Motor neuron (in vitro differentiated cells): Measurements from ENCODE around the gene MRPL58. TPM values are rescaled to one million over a fixed set of nuclear protein-coding genes. Genes with fewer than 3 reads are reported as not detected.
A peak's percentile ranks its signal among the peaks of the same experiment; 100 is the strongest.
"Not testable (repeated sequence)": the region's sequence is repeated elsewhere in the genome, so short reads cannot be mapped to it uniquely, and the experiment has no call there.

Experiments
- ATAC-seq, 8 experiments: fragments of 200-7000 bp; cut with Tn5 transposase; replicated peaks in 6 of 8; 2 replicates each; pipeline ENCODE4 v1.8.0; 2021; ENCODE audit warnings: mild to moderate bottlenecking in 8 of 8, moderate library complexity in 8 of 8
- H3K27ac ChIP-seq, 2 donors: fragments of 250-450 bp; sonication (Bioruptor Pico); 2 replicates each; pipeline ENCODE4 v1.9.0; 2021; ENCODE audit warnings: antibody characterized with exemption in 2 of 2, mild to moderate bottlenecking in 2 of 2, moderate library complexity in 1 of 2
- H3K4me1 ChIP-seq, 2 donors: fragments of 250-450 bp; sonication (Bioruptor Pico); replicated peaks in 1 of 2; 2 replicates each; pipeline ENCODE4 v1.6.1; 2021; ENCODE audit warnings: antibody characterized with exemption in 2 of 2, mild to moderate bottlenecking in 2 of 2, moderate library complexity in 1 of 2
- H3K4me3 ChIP-seq, 5 donors: fragments of 250-450 bp; sonication (Bioruptor Pico); 2 replicates each; pipeline ENCODE4 v1.9.0; 2021; ENCODE audit warnings: antibody characterized with exemption in 5 of 5, mild to moderate bottlenecking in 5 of 5, moderate library complexity in 4 of 5
- WGBS, 10 experiments: fragments of 450-650 bp; shearing (Covaris generic); methylation state at CpG; one replicate each; pipeline ENCODE4 v1.0.0; 2022; 5-methylcytosine and 5-hydroxymethylcytosine counted together
- in situ Hi-C, 9 experiments: fragments of 400-800 bp; cut with MboI; loops; one replicate each; pipeline ENCODE4 v1.15.0; 2021; ENCODE audit warnings: low sequenced_read_pairs in 9 of 9, low pct_unique_long_range_greater_than_20kb in 2 of 9; ENCODE audit not compliant: unreplicated experiment in 9 of 9
- total RNA-seq, 8 experiments: library from RNA; unstranded; fragments of 300-600 nt; gene quantifications; 2 replicates each; pipeline versions ENCODE4 v1.2.3 to v1.2.4, GENCODE V29; 2022

The MRPL58 gene
- total RNA-seq, 8 experiments from 2014 or later = 27.6 to 52.5 (median 34.8) TPM

DNA sequence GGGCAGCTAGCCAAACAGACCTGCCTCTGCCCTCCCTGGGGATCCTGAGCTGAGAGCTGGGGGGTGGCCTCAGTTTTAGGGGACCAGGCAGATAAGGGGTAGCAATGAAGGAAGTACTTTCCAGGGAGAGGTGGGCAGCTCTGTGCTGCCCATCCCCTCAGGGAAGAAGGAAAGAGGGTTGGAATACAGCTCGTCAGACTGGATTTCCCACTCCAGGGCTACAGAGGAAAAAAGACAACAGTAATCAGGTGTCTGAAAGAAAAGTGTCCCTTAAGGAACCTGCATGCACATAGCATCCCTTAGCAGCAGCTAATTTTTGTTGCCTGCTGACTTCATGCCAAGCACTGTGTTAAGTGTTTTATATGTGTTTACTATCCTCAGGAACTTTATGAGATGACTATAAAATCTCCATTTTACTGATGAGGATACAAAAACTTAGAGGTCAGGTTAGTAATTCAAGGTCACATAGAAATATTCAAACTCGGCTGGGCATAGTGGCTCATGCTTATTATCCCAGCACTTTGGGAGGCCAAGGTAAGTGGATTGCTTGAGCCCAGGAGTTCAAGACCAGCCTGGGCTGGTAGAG is 3.2 kb upstream of the MRPL58 start:
- H3K4me1 ChIP-seq = peaks cover 14 to 21% of the 10 kb centered on the region in 2 donors
- WGBS, 10 experiments = 38 to 88% (median 66%) methylated on average over 1 to 2 of the region's 2 CpGs; no CpG with 5 or more reads in 4 of the 10 experiments
- no peak overlapping the region for H3K4me3 ChIP-seq
- no peak overlapping the region for H3K27ac ChIP-seq
- no peak for ATAC-seq
- in situ Hi-C loops = no loop called here

DNA sequence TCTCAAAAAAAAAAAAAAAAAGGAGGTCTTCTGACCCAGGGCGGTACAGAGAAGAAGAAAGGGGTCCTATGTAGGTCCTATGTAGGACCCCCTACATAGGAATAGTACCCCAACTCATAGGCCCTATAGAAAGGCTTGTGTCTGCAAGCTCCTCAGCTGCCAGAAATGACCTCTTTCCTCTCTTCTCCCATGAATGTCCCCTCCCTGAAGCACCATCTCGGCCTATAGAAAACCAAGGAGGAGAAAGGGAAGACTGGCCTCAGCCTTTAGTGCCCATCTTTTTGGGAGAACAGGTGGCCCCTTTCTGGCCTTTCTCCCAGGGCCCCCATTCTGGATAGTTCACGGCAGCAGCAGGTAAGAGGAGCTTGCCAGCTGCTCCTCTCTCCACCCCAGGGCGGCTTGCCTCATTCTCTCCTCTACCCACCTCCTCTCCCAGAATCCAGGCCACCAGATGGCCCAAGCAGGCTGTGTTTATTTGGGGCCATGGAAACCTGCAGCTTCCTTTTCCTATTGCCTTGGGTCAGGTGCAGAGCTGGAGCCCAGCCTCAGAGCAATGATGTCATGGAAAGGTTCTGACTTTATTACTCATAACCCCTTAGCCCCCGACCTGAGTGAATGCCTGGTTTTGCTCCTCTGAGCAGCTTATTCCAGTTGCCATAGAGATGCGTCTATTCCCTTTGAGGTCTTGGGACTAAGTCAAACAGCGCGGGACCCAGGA is 1.6 kb upstream of the MRPL58 start:
- WGBS, 10 experiments = 53 to 100% (median 83%) methylated on average over 1 to 4 of the region's 8 CpGs; no CpG with 5 or more reads in 3 of the 10 experiments
- in situ Hi-C loops = no loop called here
- Histone ChIP-seq H3K27ac (no peak overlapping the region), H3K4me1 (peaks cover 17 to 25% of the 10 kb centered on the region in 2 donors), H3K4me3 (no peak overlapping the region)
- ATAC-seq = peak in 6 of 8 experiments; percentile 1 to 27 (median 19)

DNA sequence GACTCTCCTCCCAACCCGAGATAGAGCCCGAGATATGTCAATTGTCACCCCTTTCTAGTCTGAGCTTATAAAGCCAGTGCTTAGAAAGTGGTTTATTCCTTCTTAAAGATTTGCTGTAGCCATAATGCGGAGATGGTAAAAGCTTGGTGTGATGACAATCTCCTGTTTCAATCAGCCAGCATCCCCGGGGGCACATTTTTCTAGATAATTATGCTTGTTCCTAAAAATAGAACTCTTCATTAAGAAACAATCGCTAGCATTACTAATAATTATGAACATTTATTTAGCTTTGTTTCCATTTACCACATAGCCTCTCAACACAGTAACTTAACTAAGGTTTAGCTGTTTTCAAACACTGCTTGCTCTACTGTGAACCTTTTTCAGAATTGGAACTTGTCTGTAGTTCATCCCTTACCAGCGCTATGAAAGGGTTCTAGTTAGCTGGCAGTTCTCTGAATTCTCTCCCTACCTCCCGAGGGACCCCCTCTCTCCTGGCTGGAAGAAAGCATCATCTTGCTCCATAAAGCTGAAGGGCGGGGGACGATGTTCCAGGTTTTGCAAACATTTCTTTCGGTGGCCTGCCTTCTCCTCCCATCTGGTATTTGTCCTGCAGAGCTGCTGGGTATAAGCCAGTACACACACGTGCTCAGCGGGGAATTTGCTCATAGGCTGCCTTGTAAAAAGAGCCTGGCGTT is 922 bp upstream of the MRPL58 start:
- 5 to 100% (median 88%) methylated on average over 1 to 12 of the region's 13 CpGs for WGBS, 10 experiments
- Histone ChIP-seq H3K27ac (peak overlapping the region; percentile 97), H3K4me3 (peak overlapping the region; percentile 56 to 73 (median 66)), H3K4me1 (peaks cover 17 to 25% of the 10 kb centered on the region in 2 donors)
- ATAC-seq = peak in 3 of 8 experiments; percentile 25 to 40 (median 36)
- in situ Hi-C loops = no loop called here

DNA sequence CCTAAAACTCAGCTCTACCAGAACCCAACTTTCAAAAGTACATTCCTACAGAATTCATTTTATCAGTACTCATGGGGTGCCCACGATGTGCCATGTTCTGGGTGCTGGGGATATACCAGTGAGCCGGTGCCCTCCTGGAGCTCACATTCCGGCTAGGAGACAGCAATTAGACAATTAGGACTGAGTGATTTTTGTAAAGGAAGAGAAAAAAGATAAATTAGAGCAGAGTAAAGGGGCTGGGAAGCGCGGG is 449 bp upstream of the MRPL58 start:
- Histone ChIP-seq H3K4me1 (peaks cover 17 to 25% of the 10 kb centered on the region in 2 donors), H3K4me3 (peak overlapping the region; percentile 56 to 73 (median 66)), H3K27ac (peak overlapping the region; percentile 97)
- ATAC-seq = no peak
- in situ Hi-C loops = no loop called here
- WGBS, 10 experiments = 0 to 35% (median 19%) methylated on average over 1 to 5 of the region's 5 CpGs; no CpG with 5 or more reads in 6 of the 10 experiments

DNA sequence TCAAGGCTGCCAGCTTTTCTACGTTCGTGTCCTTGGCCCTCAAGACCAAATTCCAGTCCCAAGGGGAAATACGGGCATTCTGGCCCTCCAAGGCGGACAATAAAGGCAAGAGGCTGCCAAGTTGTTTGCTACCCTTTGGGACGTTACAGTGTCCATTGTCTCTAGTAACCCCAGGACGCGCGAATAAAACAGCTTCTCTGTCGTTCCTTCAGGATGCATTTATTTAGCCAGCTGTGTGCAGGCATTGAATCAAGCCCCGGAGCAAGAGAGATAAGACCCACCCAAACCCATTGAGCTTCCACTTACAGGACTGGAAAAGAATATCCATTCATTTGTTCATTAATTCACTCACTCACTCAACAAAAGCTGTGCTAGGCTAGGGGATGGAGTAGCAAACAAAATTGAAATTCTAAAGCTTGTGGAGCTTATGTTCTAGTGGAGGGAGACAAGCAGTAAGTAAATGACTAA is 656 bp downstream of the MRPL58 start:
- ATAC-seq = peak in 3 of 8 experiments; percentile 1 to 4 (median 2)
- Histone ChIP-seq H3K4me1 (peaks cover 17 to 25% of the 10 kb centered on the region in 2 donors), H3K27ac (peak overlapping the region; percentile 97), H3K4me3 (peak overlapping the region; percentile 56 to 73 (median 66))
- WGBS, 10 experiments = 0 to 4% (median 0%) methylated on average over 1 to 6 of the region's 10 CpGs; no CpG with 5 or more reads in 4 of the 10 experiments
- in situ Hi-C loops = no loop called here

- H3K4me1 ChIP-seq = peaks cover 3 to 5% of the 10 kb centered on the region in 2 donors
- WGBS, 10 experiments = 0 to 100% (median 100%) methylated on average over 1 to 4 of the region's 5 CpGs; no CpG with 5 or more reads in 5 of the 10 experiments
- no peak for ATAC-seq
- no peak overlapping the region for H3K4me3 ChIP-seq
- no peak overlapping the region for H3K27ac ChIP-seq
- in situ Hi-C loops = no loop called here
Measured at GRCh38 chr17:75019146-75019545, 6.7 kb downstream of the MRPL58 start.

DNA sequence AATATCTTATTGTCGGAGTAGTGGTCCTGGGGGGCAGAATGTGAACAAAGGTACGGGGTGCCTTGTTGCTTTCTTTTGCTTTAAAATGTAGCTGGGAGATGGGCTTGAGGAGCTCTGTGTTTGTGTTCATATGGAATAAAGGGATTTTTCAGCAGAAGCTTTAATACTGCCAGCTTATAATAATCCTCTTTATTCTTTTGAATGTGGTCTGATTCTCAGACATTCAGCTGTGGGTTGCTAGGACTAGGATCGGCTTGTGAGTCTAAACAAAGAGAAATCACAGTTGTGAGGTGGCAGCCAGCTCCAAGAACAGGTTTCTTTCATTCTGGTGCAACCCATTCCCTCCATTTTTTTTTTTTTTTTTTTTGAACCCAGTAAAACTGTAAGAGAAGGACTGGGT is 7.2 kb downstream of the MRPL58 start:
- no peak overlapping the region for H3K27ac ChIP-seq
- 75 to 100% (median 100%) methylated on average over 1 to 3 of the region's 3 CpGs; no CpG with 5 or more reads in 3 of the 10 experiments for WGBS, 10 experiments
- ATAC-seq = no peak
- no peaks in the 10 kb centered on the region for H3K4me1 ChIP-seq
- no peak overlapping the region for H3K4me3 ChIP-seq
- in situ Hi-C loops = no loop called here

GRCh38 chr17:75020331-75021110 is 8.1 kb downstream of the MRPL58 start:
- 78 to 100% (median 91%) methylated on average over 4 to 18 of the region's 19 CpGs for WGBS, 10 experiments
- H3K4me1 ChIP-seq = no peaks in the 10 kb centered on the region
- in situ Hi-C loops = no loop called here
- no peak for ATAC-seq
- no peak overlapping the region for H3K27ac ChIP-seq
- no peak overlapping the region for H3K4me3 ChIP-seq

DNA sequence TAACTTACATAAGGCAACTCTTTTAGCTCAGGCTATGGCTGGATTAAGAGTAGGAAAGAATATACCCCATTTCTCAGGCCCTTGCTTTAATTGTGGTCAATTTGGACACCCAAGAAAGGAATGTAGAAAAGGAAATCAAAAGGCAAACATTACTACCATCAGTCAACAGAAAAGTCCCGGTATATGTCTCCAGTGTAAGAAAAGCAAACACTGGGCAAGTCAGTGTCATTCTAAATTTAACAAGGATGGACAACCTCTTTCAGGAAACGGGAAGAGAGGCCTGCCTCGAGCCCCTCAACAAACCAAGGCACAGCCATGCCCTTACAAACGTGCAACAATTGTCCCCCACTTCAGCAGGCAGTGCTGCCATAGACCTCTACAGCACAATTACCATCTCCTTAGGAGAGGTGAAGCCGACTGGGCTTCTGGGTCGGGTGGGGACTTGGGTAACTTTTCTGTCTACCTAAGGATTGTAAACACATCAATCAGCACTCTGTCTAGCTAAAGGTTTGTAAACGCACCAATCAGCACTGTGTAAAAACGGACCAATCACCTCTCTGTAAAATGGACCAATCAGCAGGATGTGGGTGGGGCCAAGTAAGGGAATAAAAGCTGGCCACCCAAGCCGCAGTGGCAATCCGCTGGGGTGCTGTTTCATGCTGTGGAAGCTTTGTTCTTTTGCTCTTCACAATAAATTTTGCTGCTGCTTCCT is 12.4 kb downstream of the MRPL58 start:
- in situ Hi-C loops = no loop called here
- 80 to 100% (median 89%) methylated on average over 1 to 8 of the region's 10 CpGs; no CpG with 5 or more reads in 4 of the 10 experiments for WGBS, 10 experiments
- no peak for ATAC-seq

GRCh38 chr17:75025398-75025734 is 12.9 kb downstream of the MRPL58 start:
- H3K4me3 ChIP-seq, ATAC-seq, H3K27ac ChIP-seq, H3K4me1 ChIP-seq, in situ Hi-C loops: not testable (repeated sequence)
- 80 to 100% (median 93%) methylated on average over 1 to 4 of the region's 9 CpGs; no CpG with 5 or more reads in 3 of the 10 experiments for WGBS, 10 experiments

More for the DNA sequence above, 12.4 kb downstream of the MRPL58 start:
- H3K4me3 ChIP-seq = no peak overlapping the region
- no peak overlapping the region for H3K27ac ChIP-seq
- no peaks in the 10 kb centered on the region for H3K4me1 ChIP-seq

- ATAC-seq, H3K4me1 ChIP-seq, in situ Hi-C loops: not testable (repeated sequence)
Measured at GRCh38 chr17:75026650-75027049, 14.2 kb downstream of the MRPL58 start.

DNA sequence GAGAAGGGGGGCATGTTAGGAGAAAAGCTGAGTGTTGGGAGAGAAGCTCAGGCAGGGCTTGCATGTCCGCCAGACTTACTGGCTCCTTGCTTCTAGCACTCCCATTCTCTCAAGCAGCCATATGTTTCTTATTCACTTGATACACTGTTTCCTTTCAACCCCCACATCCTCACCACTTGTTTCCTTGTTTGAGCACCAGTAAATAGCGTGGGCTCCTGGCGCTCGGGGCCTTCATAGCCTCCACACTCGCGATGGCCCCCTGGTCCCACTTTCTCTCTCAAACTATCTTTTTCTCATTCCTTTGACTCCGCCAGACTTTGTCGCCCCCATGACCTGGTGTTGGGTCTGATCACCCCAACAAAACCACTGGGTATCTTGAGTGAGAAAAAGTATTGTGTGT is 17.7 kb downstream of the MRPL58 start:
- peaks cover 3% of the 10 kb centered on the region in 2 donors for H3K4me1 ChIP-seq
- in situ Hi-C loops = no loop called here
- no peak overlapping the region for H3K4me3 ChIP-seq
- WGBS, 10 experiments = 58 to 100% (median 88%) methylated on average over 2 to 5 of the region's 8 CpGs
- no peak for ATAC-seq
- no peak overlapping the region for H3K27ac ChIP-seq

More at GRCh38 chr17:75026650-75027049, 14.2 kb downstream of the MRPL58 start:
- WGBS, 10 experiments = 69 to 100% (median 73%) methylated on average over 2 of the region's 2 CpGs; no CpG with 5 or more reads in 5 of the 10 experiments
- not testable (repeated sequence) for H3K4me3 ChIP-seq, H3K27ac ChIP-seq
